GM18526 (cell line): ENCODE measurements around the gene TP53TG3D.
"Not testable (repeated sequence)": the region's sequence is repeated elsewhere in the genome, so short reads cannot be mapped to it uniquely, and the experiment has no call there.

Experiments
- POLR2A ChIP-seq: IDR thresholded peaks from 3 replicates; pipeline ENCODE4 v1.6.1; 2011; ENCODE audit not compliant: insufficient read length; ENCODE audit errors: extremely low read depth

The TP53TG3D gene

GRCh38 chr16:32252986-32253385, at the start of gene TP53TG3D:
Gene TP53TG3D, plus strand, starts transcription at chr16:32253286. Its CDS starts 68 bp downstream, at chr16:32253354.
- TF ChIP-seq POLR2A, result not testable (repeated sequence)
